Measurements from ENCODE around the gene KIAA1549. TPM values are rescaled to one million over a fixed set of nuclear protein-coding genes. Genes with fewer than 3 reads are reported as not detected.

KIAA1549 gene
- polyA plus RNA-seq, 2 donors: 0.16 to 0.20 TPM

- H3K4me1 ChIP-seq (ENCODE audit: control insufficient read depth in 2 of 2, insufficient read depth in 2 of 2, low read length in 1 of 2): no peaks in the 10 kb centered on the region
- no peaks in the 10 kb centered on the region for H3K27me3 ChIP-seq (ENCODE audit: control insufficient read depth in 1 of 2, insufficient read depth in 2 of 2, low read length in 2 of 2)
- WGBS, 2 donors: 88% methylated on average over 5 of the region's 5 CpGs
- no peak overlapping the region for H3K4me3 ChIP-seq (ENCODE audit: low read depth in 1 of 2, low read length in 2 of 2)
- no peaks in the 10 kb centered on the region for H3K36me3 ChIP-seq (ENCODE audit: control insufficient read depth in 2 of 2, insufficient read depth in 2 of 2, low read length in 1 of 2)
- H3K9me3 ChIP-seq (ENCODE audit: control insufficient read depth in 2 of 2, insufficient read depth in 1 of 2, low read depth in 1 of 2, low read length in 1 of 2): no peaks in the 10 kb centered on the region
- H3K27ac ChIP-seq (ENCODE audit: low read depth in 2 of 2, low read length in 1 of 2): no peak overlapping the region
Observed at GRCh38 chr7:138854115-138854645, 127.0 kb downstream of the KIAA1549 start.

GRCh38 chr7:138853448-138853847, 127.7 kb downstream of the KIAA1549 start:
- Histone ChIP-seq H3K4me3 (ENCODE audit: low read depth in 1 of 2, low read length in 2 of 2) (no peak overlapping the region), H3K4me1 (ENCODE audit: control insufficient read depth in 2 of 2, insufficient read depth in 2 of 2, low read length in 1 of 2) (no peaks in the 10 kb centered on the region), H3K36me3 (ENCODE audit: control insufficient read depth in 2 of 2, insufficient read depth in 2 of 2, low read length in 1 of 2) (no peaks in the 10 kb centered on the region), H3K27me3 (ENCODE audit: control insufficient read depth in 1 of 2, insufficient read depth in 2 of 2, low read length in 2 of 2) (no peaks in the 10 kb centered on the region), H3K9me3 (ENCODE audit: control insufficient read depth in 2 of 2, insufficient read depth in 1 of 2, low read depth in 1 of 2, low read length in 1 of 2) (no peaks in the 10 kb centered on the region), H3K27ac (ENCODE audit: low read depth in 2 of 2, low read length in 1 of 2) (no peak overlapping the region)
- WGBS, 2 donors: 76 to 81% methylated on average over 3 of the region's 3 CpGs

GRCh38 chr7:138852469-138852868, 128.7 kb downstream of the KIAA1549 start:
- Histone ChIP-seq H3K4me1 (ENCODE audit: control insufficient read depth in 2 of 2, insufficient read depth in 2 of 2, low read length in 1 of 2) (no peaks in the 10 kb centered on the region), H3K36me3 (ENCODE audit: control insufficient read depth in 2 of 2, insufficient read depth in 2 of 2, low read length in 1 of 2) (no peaks in the 10 kb centered on the region), H3K9me3 (ENCODE audit: control insufficient read depth in 2 of 2, insufficient read depth in 1 of 2, low read depth in 1 of 2, low read length in 1 of 2) (no peaks in the 10 kb centered on the region), H3K27ac (ENCODE audit: low read depth in 2 of 2, low read length in 1 of 2) (no peak overlapping the region), H3K4me3 (ENCODE audit: low read depth in 1 of 2, low read length in 2 of 2) (no peak overlapping the region), H3K27me3 (ENCODE audit: control insufficient read depth in 1 of 2, insufficient read depth in 2 of 2, low read length in 2 of 2) (no peaks in the 10 kb centered on the region)
- WGBS, 2 donors: 95% methylated on average over 5 of the region's 5 CpGs

- H3K4me1 ChIP-seq (ENCODE audit: control insufficient read depth in 2 of 2, insufficient read depth in 2 of 2, low read length in 1 of 2): no peaks in the 10 kb centered on the region
- no peak overlapping the region for H3K4me3 ChIP-seq (ENCODE audit: low read depth in 1 of 2, low read length in 2 of 2)
- no peaks in the 10 kb centered on the region for H3K36me3 ChIP-seq (ENCODE audit: control insufficient read depth in 2 of 2, insufficient read depth in 2 of 2, low read length in 1 of 2)
- no peak overlapping the region for H3K27ac ChIP-seq (ENCODE audit: low read depth in 2 of 2, low read length in 1 of 2)
- 95 to 97% methylated on average over 5 of the region's 5 CpGs for WGBS, 2 donors
- H3K27me3 ChIP-seq (ENCODE audit: control insufficient read depth in 1 of 2, insufficient read depth in 2 of 2, low read length in 2 of 2): peaks cover 0 to 2% of the 10 kb centered on the region in 2 donors
- no peaks in the 10 kb centered on the region for H3K9me3 ChIP-seq (ENCODE audit: control insufficient read depth in 2 of 2, insufficient read depth in 1 of 2, low read depth in 1 of 2, low read length in 1 of 2)
Observed at GRCh38 chr7:138849701-138850100, 131.5 kb downstream of the KIAA1549 start.

GRCh38 chr7:138848056-138848980, 132.9 kb downstream of the KIAA1549 start:
- WGBS, 2 donors: 73 to 74% methylated on average over 3 of the region's 3 CpGs
- Histone ChIP-seq H3K4me3 (ENCODE audit: low read depth in 1 of 2, low read length in 2 of 2) (no peak overlapping the region), H3K9me3 (ENCODE audit: control insufficient read depth in 2 of 2, insufficient read depth in 1 of 2, low read depth in 1 of 2, low read length in 1 of 2) (no peaks in the 10 kb centered on the region), H3K4me1 (ENCODE audit: control insufficient read depth in 2 of 2, insufficient read depth in 2 of 2, low read length in 1 of 2) (no peaks in the 10 kb centered on the region), H3K36me3 (ENCODE audit: control insufficient read depth in 2 of 2, insufficient read depth in 2 of 2, low read length in 1 of 2) (no peaks in the 10 kb centered on the region), H3K27me3 (ENCODE audit: control insufficient read depth in 1 of 2, insufficient read depth in 2 of 2, low read length in 2 of 2) (peaks cover 0 to 2% of the 10 kb centered on the region in 2 donors), H3K27ac (ENCODE audit: low read depth in 2 of 2, low read length in 1 of 2) (no peak overlapping the region)

- WGBS, 2 donors: 35 to 38% methylated on average over 2 of the region's 2 CpGs
- no peaks in the 10 kb centered on the region for H3K9me3 ChIP-seq (ENCODE audit: control insufficient read depth in 2 of 2, insufficient read depth in 1 of 2, low read depth in 1 of 2, low read length in 1 of 2)
- no peak overlapping the region for H3K4me3 ChIP-seq (ENCODE audit: low read depth in 1 of 2, low read length in 2 of 2)
Observed at GRCh38 chr7:138845711-138846110, 135.5 kb downstream of the KIAA1549 start.

GRCh38 chr7:138843632-138844580, 137.3 kb downstream of the KIAA1549 start:
- Histone ChIP-seq H3K27ac (ENCODE audit: low read depth in 2 of 2, low read length in 1 of 2) (no peak overlapping the region), H3K36me3 (ENCODE audit: control insufficient read depth in 2 of 2, insufficient read depth in 2 of 2, low read length in 1 of 2) (no peaks in the 10 kb centered on the region), H3K9me3 (ENCODE audit: control insufficient read depth in 2 of 2, insufficient read depth in 1 of 2, low read depth in 1 of 2, low read length in 1 of 2) (no peaks in the 10 kb centered on the region), H3K4me1 (ENCODE audit: control insufficient read depth in 2 of 2, insufficient read depth in 2 of 2, low read length in 1 of 2) (no peaks in the 10 kb centered on the region), H3K27me3 (ENCODE audit: control insufficient read depth in 1 of 2, insufficient read depth in 2 of 2, low read length in 2 of 2) (peaks cover 0 to 2% of the 10 kb centered on the region in 2 donors), H3K4me3 (ENCODE audit: low read depth in 1 of 2, low read length in 2 of 2) (no peak overlapping the region)
- WGBS, 2 donors: 91 to 92% methylated on average over 20 of the region's 20 CpGs

More at GRCh38 chr7:138845711-138846110, 135.5 kb downstream of the KIAA1549 start:
- Histone ChIP-seq H3K36me3 (ENCODE audit: control insufficient read depth in 2 of 2, insufficient read depth in 2 of 2, low read length in 1 of 2) (no peaks in the 10 kb centered on the region), H3K27me3 (ENCODE audit: control insufficient read depth in 1 of 2, insufficient read depth in 2 of 2, low read length in 2 of 2) (peaks cover 0 to 2% of the 10 kb centered on the region in 2 donors), H3K27ac (ENCODE audit: low read depth in 2 of 2, low read length in 1 of 2) (no peak overlapping the region), H3K4me1 (ENCODE audit: control insufficient read depth in 2 of 2, insufficient read depth in 2 of 2, low read length in 1 of 2) (no peaks in the 10 kb centered on the region)

- no peaks in the 10 kb centered on the region for H3K4me1 ChIP-seq (ENCODE audit: control insufficient read depth in 2 of 2, insufficient read depth in 2 of 2, low read length in 1 of 2)
- no peaks in the 10 kb centered on the region for H3K9me3 ChIP-seq (ENCODE audit: control insufficient read depth in 2 of 2, insufficient read depth in 1 of 2, low read depth in 1 of 2, low read length in 1 of 2)
- no peak overlapping the region for H3K4me3 ChIP-seq (ENCODE audit: low read depth in 1 of 2, low read length in 2 of 2)
- H3K36me3 ChIP-seq (ENCODE audit: control insufficient read depth in 2 of 2, insufficient read depth in 2 of 2, low read length in 1 of 2): no peaks in the 10 kb centered on the region
- WGBS, 2 donors: 88 to 89% methylated on average over 12 of the region's 12 CpGs
- peaks cover 0 to 2% of the 10 kb centered on the region in 2 donors for H3K27me3 ChIP-seq (ENCODE audit: control insufficient read depth in 1 of 2, insufficient read depth in 2 of 2, low read length in 2 of 2)
- H3K27ac ChIP-seq (ENCODE audit: low read depth in 2 of 2, low read length in 1 of 2): no peak overlapping the region
Observed at GRCh38 chr7:138842111-138842510, 139.1 kb downstream of the KIAA1549 start.

- H3K27ac ChIP-seq (ENCODE audit: low read depth in 2 of 2, low read length in 1 of 2): no peak overlapping the region
- no peaks in the 10 kb centered on the region for H3K4me1 ChIP-seq (ENCODE audit: control insufficient read depth in 2 of 2, insufficient read depth in 2 of 2, low read length in 1 of 2)
Observed at GRCh38 chr7:138838166-138838565, 143.0 kb downstream of the KIAA1549 start.

More at GRCh38 chr7:138838166-138838565, 143.0 kb downstream of the KIAA1549 start:
- WGBS, 2 donors: 84 to 87% methylated on average over 9 of the region's 9 CpGs
- Histone ChIP-seq H3K4me3 (ENCODE audit: low read depth in 1 of 2, low read length in 2 of 2) (no peak overlapping the region), H3K9me3 (ENCODE audit: control insufficient read depth in 2 of 2, insufficient read depth in 1 of 2, low read depth in 1 of 2, low read length in 1 of 2) (no peaks in the 10 kb centered on the region), H3K36me3 (ENCODE audit: control insufficient read depth in 2 of 2, insufficient read depth in 2 of 2, low read length in 1 of 2) (no peaks in the 10 kb centered on the region), H3K27me3 (ENCODE audit: control insufficient read depth in 1 of 2, insufficient read depth in 2 of 2, low read length in 2 of 2) (no peaks in the 10 kb centered on the region)

All from esophagus (tissue), 2 donors.